OCI-LY3 (cell line): ENCODE results near the gene KHNYN.

Source experiments
- H2AFZ ChIP-seq: fragments of 200-600, 300-600 bp; shearing (Covaris generic); 2 replicates; pipeline ENCODE4 v1.6.0; 2014; ENCODE audit warnings: antibody characterized with exemption, low read depth, low read length
- H3K27ac ChIP-seq: fragments of 200-600, 300-600 bp; sonication (generic); 2 replicates; pipeline ENCODE4 v1.5.1; 2014; ENCODE audit warnings: mild to moderate bottlenecking, low read length, moderate library complexity, mixed read lengths
- H3K27me3 ChIP-seq: fragments of 200-600, 300-600 bp; sonication (generic); 2 replicates; pipeline ENCODE4 v1.6.1; 2014; ENCODE audit warnings: low read depth, low read length, mixed read lengths
- H3K36me3 ChIP-seq: fragments of 200-600, 300-600 bp; sonication (generic); replicated peaks from 2 replicates; pipeline ENCODE3; 2014; ENCODE audit warnings: low read depth, low read length, mixed read lengths
- H3K4me1 ChIP-seq: fragments of 300-600, 200-600 bp; sonication (generic); 2 replicates; pipeline ENCODE4 v1.6.1; 2014; ENCODE audit warnings: low read length, mixed read lengths
- H3K4me2 ChIP-seq: fragments of 200-600, 300-600 bp; sonication (generic); 2 replicates; pipeline ENCODE4 v1.6.1; 2014; ENCODE audit warnings: low read length, mixed read lengths
- H3K4me3 ChIP-seq: fragments of 300-600, 200-600 bp; sonication (generic); 2 replicates; pipeline ENCODE4 v1.5.1; 2014; ENCODE audit warnings: antibody characterized with exemption, mild to moderate bottlenecking, low read length, moderate library complexity
- H3K79me2 ChIP-seq: fragments of 300-600, 200-600 bp; shearing (Covaris generic); 2 replicates; pipeline ENCODE4 v1.6.1; 2014; ENCODE audit warnings: mild to moderate bottlenecking, low read length, mixed read lengths
- H3K9ac ChIP-seq: fragments of 300-600, 200-600 bp; shearing (Covaris generic); 2 replicates; pipeline ENCODE4 v1.6.0; 2014; ENCODE audit warnings: mild to moderate bottlenecking, low read length, moderate library complexity
- H3K9me3 ChIP-seq: fragments of 200-600, 300-600 bp; shearing (Covaris generic); 2 replicates; pipeline ENCODE4 v1.6.1; 2014; ENCODE audit warnings: low read length, mixed read lengths; ENCODE audit not compliant: insufficient read depth
- H4K20me1 ChIP-seq: fragments of 200-600, 300-600 bp; sonication (generic); 2 replicates; pipeline ENCODE4 v1.6.1; 2016; ENCODE audit warnings: low read length, mixed read lengths; ENCODE audit not compliant: insufficient read depth
- EZH2phosphoT487 ChIP-seq: fragments of 200-600 bp; shearing (Covaris generic); IDR thresholded peaks from 2 replicates; pipeline ENCODE4 v1.6.1; 2018; ENCODE audit warnings: antibody characterized with exemption, mixed run types, low read depth
- TF ChIP-seq, protein P1 (sequence below): fragments of 200-600, 300-600 bp; sonication (generic); IDR thresholded peaks from 2 replicates; pipeline ENCODE4 v1.5.1; 2014; ENCODE audit warnings: antibody characterized with exemption, low read length, low read depth

The KHNYN gene

DNA sequence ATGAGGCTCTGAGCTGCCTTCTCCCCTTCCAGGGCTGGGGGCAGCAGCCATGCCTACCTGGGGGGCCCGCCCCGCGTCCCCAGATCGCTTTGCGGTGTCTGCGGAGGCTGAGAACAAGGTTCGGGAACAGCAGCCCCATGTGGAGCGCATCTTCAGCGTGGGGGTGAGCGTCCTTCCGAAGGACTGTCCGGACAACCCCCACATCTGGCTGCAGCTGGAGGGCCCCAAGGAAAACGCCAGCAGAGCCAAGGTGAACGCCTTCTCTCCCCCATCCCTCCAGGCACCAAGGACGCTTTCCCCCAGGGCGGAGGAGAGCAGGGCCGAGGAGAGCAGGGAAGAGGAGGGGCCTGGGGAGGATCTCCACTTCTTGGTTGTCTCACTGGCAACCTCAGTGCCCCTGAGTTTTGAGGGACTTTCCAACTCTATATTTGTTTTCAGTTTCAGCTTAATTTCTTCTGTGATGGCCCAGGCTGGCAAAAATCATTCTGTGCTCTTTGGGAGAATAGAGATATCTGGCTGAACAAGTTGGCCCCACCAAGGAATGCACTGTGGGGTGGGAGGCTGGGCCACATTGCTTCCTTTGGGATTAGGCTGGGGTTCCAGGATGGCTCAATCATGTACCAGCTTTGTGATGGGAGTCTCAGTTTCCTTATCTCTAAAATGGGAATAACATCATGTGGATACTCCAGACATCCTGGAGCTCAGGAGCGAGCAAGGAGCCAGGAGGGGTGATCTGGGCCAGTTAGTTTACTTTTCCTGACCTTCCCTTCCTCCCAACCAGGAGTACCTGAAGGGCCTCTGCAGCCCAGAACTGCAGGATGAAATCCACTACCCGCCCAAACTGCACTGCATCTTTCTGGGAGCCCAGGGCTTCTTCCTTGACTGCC is 1.2 kb downstream of the KHNYN start:
- no peaks in the 10 kb centered on the region for H3K27me3 ChIP-seq
- no peaks in the 10 kb centered on the region for H3K9me3 ChIP-seq
- no peak overlapping the region for H2AFZ ChIP-seq
- peak overlapping the region; percentile 88 for H3K27ac ChIP-seq
- H3K36me3 ChIP-seq = peaks cover 29% of the 10 kb centered on the region
- H3K9ac ChIP-seq = peak overlapping the region; percentile 99
- peak overlapping the region; percentile 98 for H3K4me3 ChIP-seq
- TF ChIP-seq EZH2phosphoT487 = no peak
- TF ChIP-seq, protein P1, sequence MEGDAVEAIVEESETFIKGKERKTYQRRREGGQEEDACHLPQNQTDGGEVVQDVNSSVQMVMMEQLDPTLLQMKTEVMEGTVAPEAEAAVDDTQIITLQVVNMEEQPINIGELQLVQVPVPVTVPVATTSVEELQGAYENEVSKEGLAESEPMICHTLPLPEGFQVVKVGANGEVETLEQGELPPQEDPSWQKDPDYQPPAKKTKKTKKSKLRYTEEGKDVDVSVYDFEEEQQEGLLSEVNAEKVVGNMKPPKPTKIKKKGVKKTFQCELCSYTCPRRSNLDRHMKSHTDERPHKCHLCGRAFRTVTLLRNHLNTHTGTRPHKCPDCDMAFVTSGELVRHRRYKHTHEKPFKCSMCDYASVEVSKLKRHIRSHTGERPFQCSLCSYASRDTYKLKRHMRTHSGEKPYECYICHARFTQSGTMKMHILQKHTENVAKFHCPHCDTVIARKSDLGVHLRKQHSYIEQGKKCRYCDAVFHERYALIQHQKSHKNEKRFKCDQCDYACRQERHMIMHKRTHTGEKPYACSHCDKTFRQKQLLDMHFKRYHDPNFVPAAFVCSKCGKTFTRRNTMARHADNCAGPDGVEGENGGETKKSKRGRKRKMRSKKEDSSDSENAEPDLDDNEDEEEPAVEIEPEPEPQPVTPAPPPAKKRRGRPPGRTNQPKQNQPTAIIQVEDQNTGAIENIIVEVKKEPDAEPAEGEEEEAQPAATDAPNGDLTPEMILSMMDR = no peak
- peak overlapping the region; percentile 95 for H3K4me2 ChIP-seq
- H3K4me1 ChIP-seq = peaks cover 15% of the 10 kb centered on the region
- 0 out of 2 replicates have a peak, but pooled peaks cover 5% of the 10 kb centered on the region for H4K20me1 ChIP-seq
- H3K79me2 ChIP-seq = peaks cover 18% of the 10 kb centered on the region

DNA sequence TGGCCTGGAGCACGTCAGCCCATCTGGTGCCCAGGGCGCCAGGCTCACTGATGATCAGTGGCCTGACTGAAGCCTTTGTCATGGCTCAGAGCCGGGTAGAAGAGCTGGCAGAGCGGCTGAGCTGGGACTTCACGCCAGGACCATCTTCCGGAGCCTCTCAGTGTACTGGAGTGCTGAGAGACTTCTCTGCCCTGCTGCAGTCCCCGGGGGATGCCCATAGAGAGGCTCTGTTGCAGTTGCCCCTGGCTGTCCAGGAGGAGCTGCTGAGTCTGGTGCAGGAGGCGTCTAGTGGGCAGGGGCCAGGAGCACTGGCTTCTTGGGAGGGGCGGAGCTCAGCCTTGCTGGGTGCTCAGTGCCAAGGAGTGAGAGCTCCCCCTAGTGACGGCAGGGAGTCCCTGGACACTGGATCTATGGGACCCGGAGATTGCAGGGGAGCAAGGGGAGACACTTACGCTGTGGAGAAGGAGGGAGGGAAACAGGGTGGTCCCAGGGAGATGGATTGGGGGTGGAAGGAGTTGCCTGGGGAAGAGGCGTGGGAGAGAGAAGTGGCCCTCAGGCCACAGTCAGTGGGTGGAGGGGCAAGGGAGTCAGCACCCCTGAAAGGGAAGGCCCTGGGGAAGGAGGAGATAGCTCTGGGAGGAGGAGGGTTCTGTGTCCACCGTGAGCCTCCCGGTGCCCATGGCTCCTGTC is 2.0 kb downstream of the KHNYN start:
- Histone ChIP-seq H4K20me1 (0 out of 2 replicates have a peak, but pooled peaks cover 5% of the 10 kb centered on the region), H3K4me2 (peak overlapping the region; percentile 95), H3K9me3 (no peaks in the 10 kb centered on the region), H3K36me3 (peaks cover 36% of the 10 kb centered on the region), H3K4me3 (peak overlapping the region; percentile 98), H3K27ac (peak overlapping the region; percentile 88), H3K9ac (peak overlapping the region; percentile 99), H3K79me2 (peaks cover 18% of the 10 kb centered on the region), H2AFZ (no peak overlapping the region), H3K27me3 (no peaks in the 10 kb centered on the region), H3K4me1 (peaks cover 15% of the 10 kb centered on the region)
- no peak for TF ChIP-seq EZH2phosphoT487
- TF ChIP-seq, protein P1 = peak; percentile 95

DNA sequence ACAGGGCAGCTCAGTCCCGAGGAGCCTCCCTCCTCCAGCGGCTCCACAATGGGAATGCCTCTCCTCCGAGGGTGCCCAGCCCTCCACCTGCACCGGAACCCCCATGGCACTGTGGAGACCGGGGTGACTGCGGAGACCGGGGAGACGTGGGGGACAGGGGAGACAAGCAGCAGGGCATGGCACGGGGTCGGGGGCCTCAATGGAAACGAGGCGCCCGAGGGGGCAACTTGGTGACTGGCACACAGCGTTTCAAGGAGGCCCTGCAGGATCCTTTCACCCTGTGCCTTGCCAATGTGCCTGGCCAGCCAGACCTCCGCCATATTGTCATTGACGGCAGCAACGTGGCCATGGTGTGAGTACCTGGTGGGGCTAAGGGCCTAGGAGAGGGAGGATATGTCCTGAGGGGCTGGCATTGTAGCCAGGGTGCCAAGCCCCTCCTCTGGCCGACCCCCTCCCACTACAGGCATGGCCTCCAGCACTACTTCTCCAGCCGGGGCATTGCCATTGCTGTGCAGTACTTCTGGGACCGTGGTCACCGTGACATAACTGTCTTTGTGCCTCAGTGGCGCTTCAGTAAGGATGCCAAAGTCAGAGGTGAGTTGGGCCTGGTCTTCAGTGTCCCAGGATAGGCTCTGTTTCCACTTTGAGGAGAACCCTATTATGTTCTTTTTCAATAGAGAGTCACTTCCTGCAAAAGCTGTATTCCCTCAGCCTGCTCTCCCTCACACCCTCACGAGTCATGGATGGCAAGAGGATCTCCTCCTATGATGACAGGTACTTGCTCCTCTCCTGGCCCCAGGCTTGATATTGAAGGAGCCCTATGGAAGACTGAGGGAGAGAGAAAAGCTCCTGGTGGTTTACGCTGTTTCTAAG is 2.7 kb downstream of the KHNYN start:
- Histone ChIP-seq H3K27me3 (no peaks in the 10 kb centered on the region), H3K27ac (no peak overlapping the region), H3K9me3 (no peaks in the 10 kb centered on the region), H3K79me2 (peaks cover 18% of the 10 kb centered on the region), H3K9ac (no peak overlapping the region), H2AFZ (no peak overlapping the region), H4K20me1 (0 out of 2 replicates have a peak, but pooled peaks cover 5% of the 10 kb centered on the region), H3K4me3 (no peak overlapping the region), H3K4me2 (no peak overlapping the region), H3K4me1 (peaks cover 15% of the 10 kb centered on the region), H3K36me3 (peaks cover 42% of the 10 kb centered on the region)
- TF ChIP-seq, protein P1 = no peak
- no peak for TF ChIP-seq EZH2phosphoT487
